Dedifferentiated amniotic fluid mesenchymal stem cell (primary cell): Measurements from ENCODE around the gene ABAT.

Experiments
- DNase-seq: peaks from one replicate; pipeline ENCODE4 v3.0.0-alpha.2; 2016; ENCODE audit errors: extremely low spot score

ABAT gene

DNA sequence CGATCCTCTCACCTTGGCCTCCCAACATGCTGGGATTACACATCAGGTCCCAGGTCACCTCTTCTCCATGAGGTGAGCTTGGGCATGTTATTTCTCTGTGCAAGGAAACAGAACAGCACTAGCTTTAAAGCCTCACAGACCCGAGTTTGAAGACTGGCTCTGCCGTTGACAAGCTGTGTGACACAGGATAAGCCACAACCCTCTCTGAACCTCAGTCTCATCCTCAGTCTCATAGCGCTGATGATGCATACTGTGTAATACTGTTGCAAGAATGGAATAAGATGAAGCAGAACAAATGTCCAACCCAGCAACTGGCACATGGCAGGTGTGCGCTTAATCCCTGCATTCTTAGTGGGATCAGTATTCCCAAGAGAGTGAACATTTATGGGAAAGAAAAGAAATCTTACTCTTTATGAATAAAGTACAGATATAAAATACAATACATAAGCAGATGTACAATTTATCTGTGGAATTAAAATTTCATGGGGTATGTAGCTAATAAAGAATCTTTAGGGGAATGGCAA is 43.5 kb downstream of the ABAT start:
- no peak for DNase-seq

DNA sequence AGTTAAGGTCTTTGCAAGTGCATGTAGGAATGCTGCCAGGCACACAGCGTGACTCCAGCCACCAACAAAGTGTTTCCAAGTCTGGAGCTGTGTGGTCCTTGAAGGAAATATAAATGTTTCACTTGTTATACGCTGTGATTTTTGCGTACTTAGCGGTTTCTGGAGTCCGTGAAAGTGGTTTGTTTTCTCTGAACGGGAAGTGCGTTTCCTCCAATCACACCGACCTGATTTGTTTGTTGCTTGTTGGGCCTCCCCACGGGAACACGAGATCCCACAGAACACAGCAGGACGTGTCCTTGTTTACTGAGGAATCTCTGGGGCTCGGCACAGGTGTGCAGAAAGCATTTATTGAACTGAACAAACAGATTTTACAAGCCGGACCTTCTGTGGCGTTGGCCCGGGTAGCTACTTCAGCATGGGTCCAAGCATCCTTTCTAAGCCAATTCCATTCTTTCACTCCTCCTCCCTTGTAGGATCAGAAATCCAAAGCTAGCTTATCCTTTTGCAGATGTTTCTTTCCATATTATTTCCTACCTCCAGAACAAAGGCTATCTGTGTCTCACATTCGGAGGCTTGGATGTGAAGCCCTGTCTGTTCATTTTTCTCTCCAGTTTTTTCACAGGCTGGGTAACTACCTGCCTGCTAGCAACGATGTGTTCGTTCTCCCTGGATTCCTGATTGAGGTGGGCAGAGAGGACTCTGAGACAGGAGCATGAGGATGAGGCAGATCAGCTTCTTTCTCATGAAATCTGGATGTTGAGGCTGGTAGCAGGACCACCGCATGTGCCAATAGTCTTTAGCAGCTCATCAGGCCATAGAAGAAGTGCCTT is 44.6 kb downstream of the ABAT start:
- no peak for DNase-seq

DNA sequence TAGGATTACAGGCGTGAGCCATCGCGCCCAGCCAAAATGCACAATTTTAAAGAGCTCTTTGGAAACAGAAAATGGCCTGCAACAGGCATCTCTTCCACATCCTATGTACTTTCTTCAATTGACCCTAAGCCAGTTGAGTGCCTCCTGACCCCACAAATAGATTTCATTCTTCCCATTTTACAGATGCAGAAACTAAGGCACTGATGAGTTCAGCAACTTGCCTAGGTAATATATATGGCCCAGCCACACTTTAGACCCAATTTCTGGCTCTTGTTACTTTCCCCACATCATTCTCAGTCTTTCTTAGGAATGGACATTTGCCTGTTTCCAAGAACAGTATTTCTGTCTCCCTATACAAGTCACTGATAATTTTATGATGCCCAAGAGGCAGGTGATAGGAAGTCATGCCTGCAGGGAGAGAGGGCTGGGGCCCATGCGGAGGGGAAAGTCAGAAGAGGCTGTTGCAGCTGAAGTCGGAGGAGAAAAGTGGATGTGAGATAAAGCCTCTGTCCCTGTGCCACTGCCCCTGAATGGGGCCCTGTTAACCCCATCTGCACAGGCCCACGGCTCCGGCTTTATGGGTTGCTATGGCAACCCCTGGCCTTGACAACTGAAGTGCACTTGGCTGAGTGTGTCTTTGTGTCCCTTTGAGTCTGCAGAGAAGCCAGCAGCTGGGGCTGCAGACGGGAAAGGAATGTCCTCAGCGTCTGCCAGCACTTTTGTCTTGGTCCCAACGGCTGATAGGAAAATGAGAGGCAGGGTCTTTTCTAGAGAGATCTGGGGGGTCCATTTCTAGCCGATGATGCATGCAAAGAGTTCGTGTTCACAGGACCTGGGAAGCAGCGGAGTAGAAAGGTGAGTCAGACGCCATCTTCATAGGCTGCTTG is 45.9 kb downstream of the ABAT start:
- no peak for DNase-seq

DNA sequence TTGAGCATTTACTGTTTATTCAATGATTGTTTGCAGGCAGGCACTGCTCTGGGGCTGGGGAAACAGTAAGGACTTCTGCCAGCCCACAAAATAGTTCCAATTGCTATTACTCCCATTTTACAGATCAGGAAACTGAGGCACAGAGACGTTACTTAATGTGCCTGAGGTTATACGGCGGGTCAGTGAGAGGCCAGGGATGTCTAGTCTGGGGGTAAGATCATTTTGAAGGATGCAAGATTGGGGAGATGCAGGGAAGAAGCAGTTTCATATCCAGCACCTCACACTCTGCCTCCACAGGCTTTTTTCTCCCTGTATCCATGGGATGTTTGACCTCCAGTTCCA is 46.5 kb downstream of the ABAT start:
- no peak for DNase-seq

DNA sequence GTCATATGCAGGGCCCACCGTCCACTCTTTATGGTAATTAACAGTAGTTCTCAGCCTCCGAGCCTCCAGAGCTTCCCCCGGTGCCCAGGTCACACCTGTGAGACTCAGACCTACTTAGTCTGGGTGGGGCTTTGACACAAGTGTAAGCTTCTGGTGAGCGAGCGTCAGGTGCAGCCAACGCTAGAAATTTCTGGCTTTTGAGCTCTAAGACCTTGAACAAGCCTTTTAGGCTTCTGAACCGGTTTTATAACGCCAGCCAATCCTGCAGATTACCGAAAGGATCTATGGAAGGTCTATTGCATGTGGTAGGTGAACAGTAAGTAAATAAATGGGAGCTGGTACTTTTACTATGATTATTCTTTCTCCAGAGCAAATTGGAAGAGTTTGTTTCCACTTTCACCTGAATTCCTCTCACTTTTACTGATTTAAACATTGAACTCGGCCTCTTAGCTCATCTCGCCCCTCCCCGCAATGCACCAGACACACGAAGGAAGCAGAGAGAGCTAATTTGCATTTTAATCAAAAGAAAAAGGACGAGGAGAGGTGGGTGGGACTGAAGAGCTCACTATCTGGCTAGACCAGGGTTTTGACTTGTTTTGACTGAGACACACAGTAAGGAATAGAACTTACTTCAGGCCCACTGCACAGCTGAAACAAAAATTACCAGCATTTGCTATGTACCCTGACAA is 47.1 kb downstream of the ABAT start:
- no peak for DNase-seq

DNA sequence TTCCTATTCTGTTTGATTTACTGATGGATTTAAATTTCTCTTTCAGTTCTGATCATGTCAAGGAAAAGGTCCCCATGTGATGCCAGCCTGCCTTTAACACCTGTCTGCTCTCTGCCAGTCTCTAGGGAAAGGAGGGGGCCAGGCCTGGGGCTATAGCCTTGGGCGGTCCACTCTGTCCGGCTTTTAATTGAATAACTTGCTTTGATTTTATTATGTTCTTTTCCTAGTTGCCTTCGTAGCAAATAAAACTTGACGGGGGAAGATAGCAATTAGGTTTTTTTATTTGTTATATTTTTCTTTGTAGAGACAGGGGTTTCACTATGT is 47.6 kb downstream of the ABAT start:
- no peak for DNase-seq

DNA sequence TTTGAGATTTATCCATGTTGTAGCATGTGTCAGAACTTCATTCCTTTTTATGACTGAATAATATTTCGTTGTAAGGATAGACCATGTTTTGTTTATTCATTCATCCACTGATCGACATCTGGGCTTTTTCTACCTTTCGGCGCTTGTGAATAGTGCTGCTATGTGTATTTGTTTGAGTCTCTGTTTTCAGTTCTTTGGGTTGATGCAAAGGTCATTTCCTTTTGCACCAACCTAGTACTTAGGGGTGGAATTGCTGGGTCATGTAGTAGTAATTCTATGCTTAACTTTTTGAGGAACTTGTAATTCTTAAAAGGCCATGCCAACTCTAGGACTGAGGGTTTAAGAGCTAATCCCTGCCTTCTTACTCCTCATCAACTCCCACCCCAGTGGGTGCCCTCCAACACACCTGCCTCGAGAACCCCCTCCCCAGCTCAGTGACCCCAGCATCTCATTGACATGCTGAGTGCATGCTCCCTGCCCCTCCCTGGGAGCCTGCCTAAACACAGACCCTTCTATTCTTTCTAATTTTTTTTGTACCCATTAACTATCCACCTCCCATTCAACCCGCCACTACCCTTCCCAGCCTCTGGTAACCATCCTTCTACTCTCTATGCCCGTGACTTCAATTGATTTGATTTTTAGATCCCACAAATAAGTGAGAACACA is 51.2 kb downstream of the ABAT start:
- DNase-seq, result no peak

DNA sequence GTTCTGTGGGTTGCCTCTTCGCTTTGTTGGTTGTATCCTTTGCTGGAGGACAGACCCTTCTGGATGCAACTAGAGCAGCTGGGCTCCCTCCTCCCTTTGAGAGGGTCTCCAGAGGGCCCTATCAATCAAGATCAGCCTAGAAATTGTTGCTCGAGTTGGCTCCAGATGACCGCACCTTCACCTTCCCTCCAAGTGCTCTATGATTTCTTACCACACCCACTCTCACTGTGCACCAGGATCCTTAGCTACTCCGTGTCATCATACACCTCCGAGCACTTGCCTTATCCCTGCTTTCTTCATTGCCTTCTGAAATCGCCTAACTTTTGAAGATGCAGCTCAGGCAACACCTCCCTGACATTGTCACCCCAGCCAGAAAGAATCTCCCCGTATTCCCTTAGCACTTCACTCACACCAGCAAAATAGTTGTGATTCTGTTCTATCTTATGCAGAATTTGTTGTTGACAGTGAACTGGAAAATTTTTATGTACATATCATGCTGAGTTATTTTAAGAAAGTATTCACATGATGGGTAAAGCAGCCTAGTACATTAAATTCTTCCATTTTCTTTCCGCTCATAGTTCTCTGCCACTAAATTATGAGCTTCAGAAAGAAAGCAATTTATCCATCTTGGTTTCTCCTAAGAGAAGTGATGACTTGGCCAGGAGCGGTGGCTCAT is 52.9 kb downstream of the ABAT start:
- no peak for DNase-seq

DNA sequence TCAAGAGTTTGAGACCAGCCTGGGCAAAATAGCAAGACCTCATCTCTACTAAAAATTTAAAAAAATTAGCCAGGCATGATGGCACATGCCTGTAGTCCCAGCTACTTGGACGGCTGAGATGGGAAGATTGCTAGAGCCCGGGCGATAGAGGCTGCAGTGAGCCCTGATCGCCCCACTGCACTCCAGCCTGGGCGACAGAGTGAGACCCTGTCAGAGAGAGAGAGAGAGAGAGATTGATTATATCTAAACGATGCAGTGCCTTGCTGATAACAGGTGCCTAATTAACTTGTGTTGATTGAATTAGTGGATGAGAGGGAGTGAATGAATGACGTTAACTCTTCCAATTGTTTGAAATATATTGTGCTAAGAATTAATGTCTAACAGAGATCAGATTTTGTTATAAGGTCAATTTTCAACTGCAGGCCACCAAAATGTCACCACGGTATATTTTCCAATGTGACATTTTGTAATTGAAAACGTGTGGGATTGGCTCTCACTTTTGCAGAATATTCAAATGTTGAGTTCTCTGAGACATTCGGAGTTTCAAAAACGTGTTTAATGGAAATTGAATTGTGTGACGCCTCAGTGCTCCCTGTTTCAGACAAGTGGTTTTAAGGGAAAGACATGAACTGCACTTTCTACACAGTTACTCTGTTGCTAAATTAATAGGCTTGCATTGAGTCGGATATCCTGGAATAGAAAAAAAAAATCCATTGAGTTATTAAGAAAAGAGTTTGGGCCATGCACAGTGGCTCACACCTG is 53.6 kb downstream of the ABAT start:
- DNase-seq, result no peak

DNA sequence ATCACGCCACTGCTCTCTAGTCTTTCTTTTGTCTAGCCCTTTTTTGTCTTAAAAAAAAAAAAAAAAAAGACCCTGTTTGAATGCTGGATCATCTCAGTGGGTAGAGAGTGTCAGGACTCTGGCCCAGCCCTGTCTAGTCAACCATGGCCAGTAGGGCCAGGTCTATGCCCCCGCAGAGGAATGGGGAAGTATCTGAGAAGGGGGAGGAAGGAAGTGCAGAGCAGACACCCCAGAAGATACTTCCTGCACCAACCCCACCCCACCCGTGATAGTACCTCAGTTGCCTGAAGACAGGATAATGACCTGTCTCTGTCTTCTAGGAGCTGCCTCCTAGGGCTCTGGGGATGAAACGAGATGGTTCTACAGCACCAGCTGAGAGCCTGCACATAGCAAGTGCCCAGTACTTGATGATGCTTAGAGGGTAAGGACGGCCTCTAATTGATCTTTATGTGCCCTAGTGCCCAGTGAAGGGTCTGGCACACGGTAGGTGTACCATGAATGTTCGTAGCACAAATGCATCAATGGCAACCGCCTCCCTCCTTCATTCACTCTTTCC is 55.4 kb downstream of the ABAT start:
- no peak for DNase-seq

DNA sequence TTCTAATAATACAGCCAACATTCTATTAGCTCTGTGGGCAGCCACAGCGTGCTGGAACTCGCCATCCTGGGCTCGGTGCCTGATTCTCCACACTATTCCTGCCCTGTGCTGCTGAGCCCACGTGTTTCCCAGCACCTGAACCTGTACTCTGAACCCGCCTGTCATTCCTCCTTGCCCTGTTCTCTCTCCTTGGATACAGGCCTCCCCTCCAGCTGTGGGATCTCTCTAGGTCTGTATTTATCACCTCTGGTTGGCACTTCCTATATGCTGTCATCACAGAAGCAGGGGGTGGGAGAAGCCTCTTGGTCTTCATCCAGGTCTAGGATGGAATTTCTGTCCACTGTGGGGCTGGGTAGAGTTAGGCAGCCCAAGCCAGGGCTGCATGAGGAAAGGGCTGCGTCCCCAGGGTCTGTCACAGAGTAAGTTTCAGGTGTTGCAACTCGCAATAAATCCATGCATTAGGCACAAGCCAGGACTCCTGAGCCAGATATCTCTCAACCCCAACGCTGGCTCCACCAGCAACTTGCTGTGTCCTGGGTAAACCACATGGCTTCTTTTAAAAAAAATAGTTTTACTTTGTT is 56.0 kb downstream of the ABAT start:
- no peak for DNase-seq

DNA sequence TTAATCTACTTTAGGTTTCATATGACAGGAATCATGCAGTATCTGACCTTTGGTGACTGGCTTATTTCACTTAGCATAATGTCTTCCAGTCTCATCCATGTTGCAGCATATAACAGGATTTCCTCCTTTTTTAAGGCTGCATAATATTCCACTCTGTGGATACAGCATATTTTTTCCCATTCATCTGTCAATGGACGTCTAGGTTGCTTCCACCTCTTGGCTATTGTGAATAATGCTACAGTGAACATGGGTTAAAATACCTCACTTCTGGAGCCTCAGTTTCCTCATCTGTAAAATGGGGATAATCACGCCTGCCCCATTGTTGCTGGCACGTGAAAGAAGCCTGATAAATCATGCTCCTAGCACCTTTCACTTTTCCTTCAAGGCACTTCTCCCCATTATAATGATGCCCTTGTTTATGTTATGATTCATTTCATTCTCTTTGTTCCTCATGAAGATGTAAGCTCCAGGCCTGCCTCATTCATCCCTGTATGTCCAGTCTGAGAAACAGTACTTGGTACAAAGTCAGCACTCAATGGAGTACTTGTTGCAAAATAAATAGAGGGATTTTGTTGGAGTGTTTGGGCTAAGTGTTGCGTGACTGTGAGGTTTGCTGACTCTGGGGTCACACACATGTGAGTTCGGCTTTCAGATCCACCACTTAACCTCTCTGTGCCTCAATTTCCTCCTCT is 59.6 kb downstream of the ABAT start:
- DNase-seq, result no peak

DNA sequence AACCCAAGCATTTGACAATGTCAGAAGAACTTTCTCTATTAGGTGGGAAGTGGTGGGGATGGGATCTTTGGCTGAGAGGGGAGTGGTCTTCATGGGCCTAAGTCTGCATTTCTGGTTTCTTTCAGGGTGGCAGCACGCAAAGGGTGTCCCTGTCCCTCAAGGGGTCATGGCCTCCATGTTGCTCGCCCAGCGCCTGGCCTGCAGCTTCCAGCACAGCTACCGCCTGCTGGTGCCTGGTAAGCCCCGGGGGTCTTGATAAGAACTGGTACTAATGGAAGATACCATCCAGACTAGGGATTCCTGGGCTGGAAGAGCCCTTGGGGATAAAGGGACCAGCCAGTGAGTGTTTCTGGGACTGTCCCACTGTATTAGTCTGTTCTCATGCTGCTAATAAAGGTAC is 61.2 kb downstream of the ABAT start:
- DNase-seq, result no peak

DNA sequence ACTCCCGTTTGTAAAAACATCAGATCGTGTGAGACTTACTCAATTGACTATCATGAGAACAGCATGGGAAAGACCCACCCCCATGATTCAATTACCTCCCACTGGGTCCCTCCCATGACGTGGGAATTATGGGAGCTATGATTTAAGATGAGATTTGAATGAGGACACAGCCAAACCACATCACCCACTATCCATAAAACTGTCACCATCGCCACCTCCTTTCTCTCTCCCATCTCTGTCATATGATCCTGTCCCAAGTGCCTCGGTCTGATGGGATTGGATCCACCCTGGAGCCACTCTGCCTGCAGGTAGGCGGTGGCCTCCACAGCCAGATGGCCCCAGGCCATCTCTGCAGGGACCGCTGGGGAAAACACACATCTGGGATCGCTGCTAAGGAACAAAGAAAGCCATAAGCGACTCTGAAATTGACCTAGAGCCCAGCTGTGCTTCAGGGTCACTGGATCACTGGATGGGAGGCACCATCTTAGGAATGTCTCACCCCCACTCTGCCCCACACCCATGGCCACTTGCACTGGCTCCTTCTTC is 61.8 kb downstream of the ABAT start:
- no peak for DNase-seq

DNA sequence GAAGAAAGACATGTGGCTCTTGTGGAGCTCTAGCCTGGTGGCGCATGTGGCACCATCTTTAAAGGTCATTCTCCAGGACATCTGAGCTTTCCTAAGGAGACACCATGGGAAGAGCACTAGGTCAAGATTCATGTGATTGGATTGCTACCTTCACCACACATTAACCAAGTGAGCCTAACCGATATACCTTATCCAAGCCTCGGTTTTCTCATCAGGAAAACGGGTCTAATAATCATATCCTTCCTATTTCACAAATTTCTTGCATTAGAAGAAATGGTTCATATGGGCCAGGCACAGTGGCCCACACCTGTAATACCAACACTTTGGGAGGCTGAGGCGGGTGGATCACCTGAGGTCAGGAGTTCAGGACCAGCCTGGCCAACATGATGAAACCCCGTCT is 64.7 kb downstream of the ABAT start:
- DNase-seq, result no peak

DNA sequence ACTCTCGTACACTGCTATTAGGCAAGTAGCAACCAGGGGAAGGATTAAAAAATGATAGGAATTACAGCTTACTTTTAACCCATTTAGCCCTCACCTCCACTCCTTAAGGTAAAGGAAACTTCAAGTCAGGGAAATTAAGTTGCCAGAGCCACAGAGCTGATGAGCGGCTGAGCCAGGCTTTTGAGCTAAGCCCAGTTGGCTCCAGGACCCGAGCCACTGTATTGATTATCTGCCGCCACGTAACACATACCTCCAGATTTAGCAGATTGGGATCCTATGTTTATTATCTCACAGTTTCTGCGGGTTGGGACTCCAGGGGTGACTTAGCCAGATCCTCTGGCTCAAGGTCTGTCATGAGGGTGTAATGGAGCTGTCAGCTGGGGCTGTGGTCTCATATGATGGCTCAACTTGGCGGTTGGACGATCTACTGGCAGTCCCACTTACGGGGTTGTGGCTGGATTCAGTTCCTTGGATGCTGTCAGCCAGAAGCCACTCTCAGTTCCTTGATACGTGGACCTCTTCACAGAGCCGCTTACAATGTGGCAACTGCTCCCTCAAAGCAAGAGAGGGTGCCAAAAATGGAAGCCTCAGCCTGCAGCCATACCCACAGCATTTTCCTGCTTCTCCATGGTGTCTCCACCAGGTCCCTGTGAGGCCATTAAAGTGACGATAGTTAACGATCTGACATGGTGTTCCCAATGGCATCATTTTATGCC is 65.7 kb downstream of the ABAT start:
- no peak for DNase-seq

DNA sequence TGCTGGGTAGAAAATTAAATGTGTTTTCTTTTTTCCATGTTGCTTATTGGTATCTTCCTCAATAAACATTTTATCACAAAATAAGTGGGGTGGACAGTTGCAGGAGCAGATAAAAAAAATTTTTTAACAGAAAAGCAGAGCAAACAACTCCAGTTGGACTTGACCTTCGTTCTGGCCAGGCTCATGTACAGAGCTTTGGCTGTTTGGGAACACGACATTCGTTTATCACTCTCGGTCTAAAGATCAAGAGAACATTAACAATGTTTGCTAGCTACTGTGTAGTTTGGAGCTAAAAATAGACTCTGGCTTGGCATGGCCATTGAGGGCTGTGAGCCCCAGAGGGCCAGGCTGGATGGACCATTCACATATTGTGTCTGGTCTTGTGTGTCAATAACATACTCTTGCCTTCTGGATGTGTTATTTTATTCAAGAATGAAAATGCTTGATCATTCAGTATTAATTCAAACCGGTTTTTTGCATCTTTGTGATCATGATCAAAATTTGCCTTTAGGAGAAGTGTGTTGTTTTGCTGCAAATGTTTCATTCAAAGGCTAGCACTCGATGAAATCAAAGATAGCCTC is 66.4 kb downstream of the ABAT start:
- DNase-seq, result no peak

DNA sequence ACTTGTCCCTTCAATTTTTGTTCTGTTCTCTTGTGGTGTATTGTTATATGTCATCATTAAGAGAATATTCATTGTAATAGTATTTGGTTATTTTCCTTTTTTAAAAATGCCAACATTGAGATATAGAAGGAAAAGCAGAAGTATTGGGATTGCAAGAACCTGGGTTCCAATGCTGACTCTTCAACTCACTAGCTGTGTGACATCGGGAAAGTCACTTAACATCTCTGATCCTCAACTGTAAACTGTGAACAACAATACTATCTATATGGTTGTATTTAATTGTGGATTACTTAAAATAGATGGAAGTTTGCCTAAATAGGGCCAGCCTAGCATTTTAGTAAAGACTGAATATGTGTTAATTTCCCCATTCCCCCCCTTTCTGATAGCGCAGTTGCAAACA is 67.2 kb downstream of the ABAT start:
- DNase-seq, result no peak
